ENCODE data around the gene EFNB1.
"Not testable (repeated sequence)": the region's sequence is repeated elsewhere in the genome, so short reads cannot be mapped to it uniquely, and the experiment has no call there.

The EFNB1 gene

GRCh38 chrX:68828740-68829581, at the start of gene EFNB1:
EFNB1 (plus strand) TSS chrX:68829021; CDS start chrX:68829777, 756 bp downstream.
- DNase-seq (ENCODE audit: low read depth in 2 of 2) = peak; percentile 58 to 61

- not testable (repeated sequence) for DNase-seq (ENCODE audit: low read depth in 2 of 2)
Observed at GRCh38 chrX:68781295-68781694, 47.5 kb upstream of the EFNB1 start.

- DNase-seq (ENCODE audit: low read depth in 2 of 2) = no peak
Observed at GRCh38 chrX:68784816-68785215, 44.0 kb upstream of the EFNB1 start.

- DNase-seq (ENCODE audit: low read depth in 2 of 2) = not testable (repeated sequence)
Observed at GRCh38 chrX:68786581-68786980, 42.2 kb upstream of the EFNB1 start.

GRCh38 chrX:68789966-68790365, 38.9 kb upstream of the EFNB1 start:
- DNase-seq (ENCODE audit: low read depth in 2 of 2) = no peak

GRCh38 chrX:68792083-68792482, 36.7 kb upstream of the EFNB1 start:
- no peak for DNase-seq (ENCODE audit: low read depth in 2 of 2)

- DNase-seq (ENCODE audit: low read depth in 2 of 2) = no peak
Observed at GRCh38 chrX:68794461-68794860, 34.4 kb upstream of the EFNB1 start.

- DNase-seq (ENCODE audit: low read depth in 2 of 2) = no peak
Observed at GRCh38 chrX:68795741-68796140, 33.1 kb upstream of the EFNB1 start.

- DNase-seq (ENCODE audit: low read depth in 2 of 2) = not testable (repeated sequence)
Observed at GRCh38 chrX:68798400-68798799, 30.4 kb upstream of the EFNB1 start.

- DNase-seq (ENCODE audit: low read depth in 2 of 2) = no peak
Observed at GRCh38 chrX:68801737-68802290, 27.0 kb upstream of the EFNB1 start.

- DNase-seq (ENCODE audit: low read depth in 2 of 2) = no peak
Observed at GRCh38 chrX:68807818-68808217, 21.0 kb upstream of the EFNB1 start.

GRCh38 chrX:68808686-68809357, 20.0 kb upstream of the EFNB1 start:
- DNase-seq (ENCODE audit: low read depth in 2 of 2) = no peak

GRCh38 chrX:68820476-68821110, 8.2 kb upstream of the EFNB1 start:
- DNase-seq (ENCODE audit: low read depth in 2 of 2) = no peak

- DNase-seq (ENCODE audit: low read depth in 2 of 2) = no peak
Observed at GRCh38 chrX:68821616-68822015, 7.2 kb upstream of the EFNB1 start.

- no peak for DNase-seq (ENCODE audit: low read depth in 2 of 2)
Observed at GRCh38 chrX:68822641-68823410, 6.0 kb upstream of the EFNB1 start.

GRCh38 chrX:68823413-68824151, 5.2 kb upstream of the EFNB1 start:
- DNase-seq (ENCODE audit: low read depth in 2 of 2) = no peak

GRCh38 chrX:68824152-68824433, 4.7 kb upstream of the EFNB1 start:
- DNase-seq (ENCODE audit: low read depth in 2 of 2) = no peak

- no peak for DNase-seq (ENCODE audit: low read depth in 2 of 2)
Observed at GRCh38 chrX:68824565-68825125, 4.2 kb upstream of the EFNB1 start.

- DNase-seq (ENCODE audit: low read depth in 2 of 2) = no peak
Observed at GRCh38 chrX:68826113-68826980, 2.5 kb upstream of the EFNB1 start.

- DNase-seq (ENCODE audit: low read depth in 2 of 2) = no peak
Observed at GRCh38 chrX:68827256-68827655, 1.6 kb upstream of the EFNB1 start.

Data from stimulated activated CD8-positive, alpha-beta memory T cell treated with anti-CD3 and anti-CD28 coated beads, Interleukin-7, amount 100 ng/mL, for 1 hour (primary cell).